GM13976 (cell line): Measurements from ENCODE around the gene MERTK.
"Not testable (repeated sequence)": the region's sequence is repeated elsewhere in the genome, so short reads cannot be mapped to it uniquely, and the experiment has no call there.

Source experiments
- DNase-seq: peaks from one replicate; pipeline ENCODE4 v3.0.0; 2012; ENCODE audit warnings: low spot score
- in situ Hi-C: fragments of 300-500 bp; cut with MboI; formaldehyde crosslinking; loops from one replicate; pipeline ENCODE4 v1.12.0; 2022; ENCODE audit warnings: low sequenced_read_pairs, mixed read lengths, inconsistent platforms; ENCODE audit not compliant: unreplicated experiment
- TF ChIP-seq, protein P1 (sequence below): IDR thresholded peaks from 2 replicates; pipeline ENCODE4 v1.5.1; 2012; ENCODE audit warnings: borderline replicate concordance, mild to moderate bottlenecking; ENCODE audit not compliant: insufficient read depth; ENCODE audit errors: extremely low read depth, missing control alignments, control extremely low read depth

MERTK gene

GRCh38 chr2:111897924-111898702, at the start of gene MERTK:
TSS of gene MERTK (plus strand) at chr2:111898607. CDS start at chr2:111898736, 129 bp downstream.
- TF ChIP-seq, protein P1, sequence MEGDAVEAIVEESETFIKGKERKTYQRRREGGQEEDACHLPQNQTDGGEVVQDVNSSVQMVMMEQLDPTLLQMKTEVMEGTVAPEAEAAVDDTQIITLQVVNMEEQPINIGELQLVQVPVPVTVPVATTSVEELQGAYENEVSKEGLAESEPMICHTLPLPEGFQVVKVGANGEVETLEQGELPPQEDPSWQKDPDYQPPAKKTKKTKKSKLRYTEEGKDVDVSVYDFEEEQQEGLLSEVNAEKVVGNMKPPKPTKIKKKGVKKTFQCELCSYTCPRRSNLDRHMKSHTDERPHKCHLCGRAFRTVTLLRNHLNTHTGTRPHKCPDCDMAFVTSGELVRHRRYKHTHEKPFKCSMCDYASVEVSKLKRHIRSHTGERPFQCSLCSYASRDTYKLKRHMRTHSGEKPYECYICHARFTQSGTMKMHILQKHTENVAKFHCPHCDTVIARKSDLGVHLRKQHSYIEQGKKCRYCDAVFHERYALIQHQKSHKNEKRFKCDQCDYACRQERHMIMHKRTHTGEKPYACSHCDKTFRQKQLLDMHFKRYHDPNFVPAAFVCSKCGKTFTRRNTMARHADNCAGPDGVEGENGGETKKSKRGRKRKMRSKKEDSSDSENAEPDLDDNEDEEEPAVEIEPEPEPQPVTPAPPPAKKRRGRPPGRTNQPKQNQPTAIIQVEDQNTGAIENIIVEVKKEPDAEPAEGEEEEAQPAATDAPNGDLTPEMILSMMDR = peak; percentile 66
- in situ Hi-C loops = no loop called here

DNA sequence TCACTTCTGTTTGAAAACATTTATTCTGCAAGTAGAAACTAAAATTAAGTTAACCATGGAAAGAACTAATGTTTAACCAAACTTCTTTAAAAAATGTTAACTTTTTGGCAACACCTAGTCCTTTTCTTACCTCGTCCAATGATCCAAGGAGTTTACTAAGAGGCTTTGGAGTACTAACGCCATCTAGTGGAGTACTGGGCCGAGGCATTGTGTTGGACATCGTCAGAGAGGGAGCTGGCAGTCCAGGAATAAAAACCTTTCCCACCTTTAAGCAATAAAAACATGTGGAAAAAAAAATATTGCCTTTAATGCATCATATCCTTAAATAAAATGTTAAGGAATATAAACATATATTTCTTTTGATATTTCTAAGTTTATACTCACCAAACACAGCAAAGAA, 47.8 kb upstream of the MERTK start:
- in situ Hi-C loops, DNase-seq: not testable (repeated sequence)
- TF ChIP-seq, protein P1 = peak; percentile 18

More at GRCh38 chr2:111897924-111898702, at the start of gene MERTK:
- DNase-seq = peak; percentile 83

- DNase-seq, in situ Hi-C loops: not testable (repeated sequence)
Measured at GRCh38 chr2:111852544-111852943, 45.9 kb upstream of the MERTK start.

- DNase-seq, in situ Hi-C loops: not testable (repeated sequence)
Measured at GRCh38 chr2:111860005-111860404, 38.4 kb upstream of the MERTK start.

DNA sequence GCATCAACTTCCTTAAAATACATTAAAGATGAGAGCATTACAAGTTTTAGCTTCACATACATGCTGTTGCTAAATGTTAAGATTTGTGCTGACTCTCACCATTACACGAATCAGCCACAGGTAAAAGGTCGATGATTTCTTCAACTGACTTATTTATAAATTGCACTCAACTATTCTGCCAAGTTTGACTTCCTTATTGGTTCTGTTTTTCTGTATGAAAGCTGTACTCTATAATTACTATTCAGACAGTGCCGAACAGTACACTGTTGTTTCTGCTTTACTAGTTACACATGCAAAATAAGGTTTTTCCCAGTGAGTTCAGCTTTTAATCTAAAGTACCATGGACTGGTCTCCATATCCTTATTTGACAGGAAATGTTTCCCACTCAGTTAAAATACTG, 33.3 kb upstream of the MERTK start:
- in situ Hi-C loops, DNase-seq: not testable (repeated sequence)

DNA sequence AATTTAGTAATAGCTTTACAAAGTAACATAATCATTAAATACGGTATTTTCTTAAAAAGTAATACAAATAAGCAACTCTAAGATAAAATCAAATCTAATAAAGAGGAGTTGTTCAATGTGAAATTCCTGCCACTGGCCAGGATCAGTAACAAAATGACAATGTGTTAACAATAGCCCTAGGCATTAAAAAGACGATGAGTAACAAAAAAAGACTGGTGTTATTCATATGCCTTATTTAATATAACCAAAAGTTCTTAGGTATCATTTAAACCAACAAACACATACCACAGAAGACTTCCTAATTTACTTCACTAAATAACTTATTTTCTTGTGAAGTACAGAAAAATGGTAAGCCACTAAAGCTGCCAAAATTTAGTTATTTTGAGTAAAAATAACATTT, 25.6 kb upstream of the MERTK start:
- DNase-seq, in situ Hi-C loops: not testable (repeated sequence)

DNA sequence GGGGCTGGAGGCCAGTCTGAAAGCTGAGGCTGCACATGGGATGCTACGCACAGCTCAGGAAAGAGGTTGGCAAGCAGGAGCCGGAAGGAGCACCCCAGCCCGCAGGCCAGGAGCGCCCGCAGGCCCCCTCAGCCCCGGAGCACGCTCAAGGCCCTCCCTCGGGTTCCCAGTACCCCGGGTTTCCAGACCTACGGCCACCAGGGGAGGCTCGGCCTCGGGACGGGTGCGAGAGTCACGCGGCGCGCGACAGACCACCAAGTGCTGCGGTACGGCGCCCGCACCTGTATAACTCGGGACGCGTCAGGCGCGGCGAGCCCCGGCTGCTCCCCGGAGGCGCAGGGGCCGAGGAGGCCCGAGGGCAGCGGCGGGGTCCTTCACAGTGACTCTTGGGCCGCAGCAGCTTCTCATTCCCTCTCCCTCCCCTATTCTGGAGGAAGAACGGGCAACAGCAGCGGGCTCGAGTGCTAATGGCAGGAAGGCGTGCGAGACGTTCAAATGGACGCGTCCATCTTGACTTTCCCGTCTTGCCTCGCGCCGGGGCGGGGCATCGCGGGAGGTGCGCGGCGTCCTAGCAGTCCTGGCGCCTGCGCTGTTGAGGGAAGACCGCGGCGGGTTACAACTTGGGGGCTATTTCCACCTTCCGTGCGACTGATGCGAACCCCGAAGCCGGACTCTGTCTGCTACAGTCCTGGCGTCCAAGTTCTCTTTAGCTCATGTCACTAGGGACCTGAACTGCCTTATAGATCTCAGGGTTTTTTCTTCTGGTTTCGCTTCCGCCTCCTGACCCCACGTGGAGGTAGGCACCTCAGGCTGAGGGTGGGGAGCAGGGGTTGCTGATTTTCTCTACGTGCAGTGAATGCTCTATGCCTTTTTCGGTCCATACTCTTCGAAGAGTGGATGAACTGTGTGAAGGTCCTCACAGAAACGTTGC, 14.5 kb upstream of the MERTK start, which contains the start of gene ANAPC1:
TSS of gene ANAPC1 (minus strand) at position 533 of the 931 bp plus-strand sequence. CDS start 3,368 bp downstream, outside the sequence.
- in situ Hi-C loops = no loop called here
- peak; percentile 90 for DNase-seq
- TF ChIP-seq, protein P1 = no peak

GRCh38 chr2:111884592-111884964, 13.8 kb upstream of the MERTK start:
- TF ChIP-seq, protein P1 = no peak
- no peak for DNase-seq
- in situ Hi-C loops = no loop called here

- no peak for DNase-seq
- in situ Hi-C loops = no loop called here
- TF ChIP-seq, protein P1 = no peak
Measured at GRCh38 chr2:111896024-111896423, 2.4 kb upstream of the MERTK start.
